Central memory CD8-positive, alpha-beta T cell (primary cell): Measurements from ENCODE around the gene NANOS3.

Experiments
- ATAC-seq: fragments of 150-1000 bp; cut with Tn5 transposase; replicated peaks from 2 replicates; pipeline ENCODE4 v1.10.0; 2022; ENCODE audit warnings: mild to moderate bottlenecking, moderate FRiP score, moderate number of reproducible peaks; ENCODE audit not compliant: poor library complexity, severe bottlenecking; ENCODE audit errors: extremely low read depth
- DNase-seq, 2 donors: peaks; one replicate each; pipeline ENCODE4 v3.0.0; 2021; ENCODE audit warnings: low spot score in 2 of 2
- H3K27ac Mint-ChIP-seq: one replicate; pipeline ENCODE4 v1.8.0; 2022; ENCODE audit warnings: low read depth, mild to moderate bottlenecking, moderate library complexity, mixed read lengths
- H3K27me3 Mint-ChIP-seq: one replicate; pipeline ENCODE4 v1.8.0; 2022; ENCODE audit warnings: mixed read lengths
- H3K36me3 Mint-ChIP-seq: one replicate; pipeline ENCODE4 v1.8.0; 2022; ENCODE audit warnings: mild to moderate bottlenecking, moderate library complexity, mixed read lengths; ENCODE audit not compliant: insufficient read depth
- H3K4me1 Mint-ChIP-seq: one replicate; pipeline ENCODE4 v1.8.0; 2022; ENCODE audit warnings: mixed read lengths
- H3K4me3 Mint-ChIP-seq: one replicate; pipeline ENCODE4 v1.8.0; 2022; ENCODE audit warnings: mild to moderate bottlenecking, moderate library complexity, mixed read lengths
- H3K9me3 Mint-ChIP-seq: one replicate; pipeline ENCODE4 v1.8.0; 2022; ENCODE audit warnings: mixed read lengths

The NANOS3 gene

DNA sequence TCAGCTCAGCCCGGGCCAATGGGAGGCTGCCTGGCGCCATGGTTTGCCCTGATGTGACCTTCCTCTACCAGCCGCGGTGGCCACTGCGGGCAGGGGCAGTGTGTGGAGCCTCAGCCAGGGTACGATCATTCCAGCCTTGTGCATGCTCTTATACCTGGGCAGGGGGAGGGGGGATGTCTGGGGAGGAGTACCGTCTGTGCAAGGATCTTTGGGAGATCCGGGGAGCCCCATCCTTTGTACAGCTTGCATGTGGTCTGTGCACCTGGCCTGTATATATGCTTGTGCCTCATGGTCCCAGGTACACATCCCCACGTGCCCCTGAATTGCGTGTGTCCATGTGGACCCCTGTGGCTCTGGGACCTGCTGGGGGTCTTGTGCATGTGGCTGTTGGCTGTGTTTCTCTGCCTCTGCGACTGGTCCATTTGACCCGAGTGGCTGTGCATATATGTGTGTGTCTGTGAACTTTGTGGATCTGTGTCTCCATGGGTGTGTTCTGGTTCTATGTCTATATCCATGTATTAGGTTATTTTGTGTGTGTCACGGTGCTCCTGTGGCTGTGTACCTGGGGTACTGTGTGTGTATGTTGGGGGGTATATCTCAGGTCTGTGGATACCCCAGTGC, 12.8 kb upstream of the NANOS3 start:
- H3K27me3 Mint-ChIP-seq = peaks cover 51% of the 10 kb centered on the region
- ATAC-seq = no peak
- H3K36me3 Mint-ChIP-seq = peaks cover 20% of the 10 kb centered on the region

DNA sequence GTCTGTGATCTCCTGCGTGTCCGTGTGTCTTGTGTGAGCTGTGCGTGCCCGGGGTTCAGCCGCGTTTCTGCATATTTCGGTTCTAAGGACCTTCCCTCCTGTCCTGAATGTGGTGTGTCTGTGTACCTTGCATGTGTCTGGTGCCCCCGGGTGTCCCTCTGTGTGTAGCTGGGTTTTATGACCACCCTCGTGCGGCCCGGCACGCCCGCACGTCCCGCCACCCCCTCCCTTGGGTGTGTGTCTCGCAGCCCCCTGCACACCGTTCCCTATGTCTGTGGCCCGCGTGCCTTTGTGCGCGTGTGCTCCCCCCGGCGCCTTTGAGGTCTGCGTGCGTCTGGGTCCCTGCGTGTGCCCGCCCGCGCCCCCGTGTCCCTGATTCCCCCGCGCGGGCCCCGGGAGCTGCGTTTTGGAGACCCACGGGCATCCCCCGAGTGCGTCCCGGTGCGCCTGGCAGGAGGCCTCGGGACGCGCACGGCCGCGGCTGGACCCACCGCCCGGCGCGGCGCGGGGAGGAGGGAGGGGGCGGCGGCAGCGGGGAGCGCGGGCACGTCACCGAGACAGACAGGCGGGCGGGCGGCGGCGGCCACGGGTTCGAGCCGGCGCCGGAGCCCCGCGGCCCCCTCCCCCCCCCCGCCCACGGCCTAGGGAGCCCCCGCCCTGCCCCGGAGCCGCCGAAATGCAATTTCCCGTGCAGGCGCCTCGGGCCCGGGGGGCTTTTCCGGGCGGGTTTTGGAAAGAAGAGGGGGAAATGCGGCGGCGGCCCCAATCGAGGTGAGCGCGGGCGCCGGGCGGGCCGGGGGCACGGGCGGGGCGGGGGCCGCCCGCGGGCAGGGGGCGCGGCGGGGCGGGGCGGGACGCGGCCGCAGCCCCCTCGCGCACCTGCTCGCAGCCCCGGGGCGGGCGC, 12.0 kb upstream of the NANOS3 start:
- peaks cover 50% of the 10 kb centered on the region for H3K4me1 Mint-ChIP-seq
- no peak for DNase-seq
- no peaks in the 10 kb centered on the region for H3K9me3 Mint-ChIP-seq
- peak overlapping the region; percentile 70 for H3K4me3 Mint-ChIP-seq
- H3K27ac Mint-ChIP-seq = peak overlapping the region; percentile 11
- H3K27me3 Mint-ChIP-seq = peaks cover 59% of the 10 kb centered on the region
- H3K36me3 Mint-ChIP-seq = peaks cover 20% of the 10 kb centered on the region
- ATAC-seq = no peak

More for the DNA sequence above, 12.8 kb upstream of the NANOS3 start:
- Mint-ChIP-seq H3K27ac (peak overlapping the region; percentile 11), H3K9me3 (no peaks in the 10 kb centered on the region), H3K4me3 (peak overlapping the region; percentile 70), H3K4me1 (peaks cover 50% of the 10 kb centered on the region)
- no peak for DNase-seq

DNA sequence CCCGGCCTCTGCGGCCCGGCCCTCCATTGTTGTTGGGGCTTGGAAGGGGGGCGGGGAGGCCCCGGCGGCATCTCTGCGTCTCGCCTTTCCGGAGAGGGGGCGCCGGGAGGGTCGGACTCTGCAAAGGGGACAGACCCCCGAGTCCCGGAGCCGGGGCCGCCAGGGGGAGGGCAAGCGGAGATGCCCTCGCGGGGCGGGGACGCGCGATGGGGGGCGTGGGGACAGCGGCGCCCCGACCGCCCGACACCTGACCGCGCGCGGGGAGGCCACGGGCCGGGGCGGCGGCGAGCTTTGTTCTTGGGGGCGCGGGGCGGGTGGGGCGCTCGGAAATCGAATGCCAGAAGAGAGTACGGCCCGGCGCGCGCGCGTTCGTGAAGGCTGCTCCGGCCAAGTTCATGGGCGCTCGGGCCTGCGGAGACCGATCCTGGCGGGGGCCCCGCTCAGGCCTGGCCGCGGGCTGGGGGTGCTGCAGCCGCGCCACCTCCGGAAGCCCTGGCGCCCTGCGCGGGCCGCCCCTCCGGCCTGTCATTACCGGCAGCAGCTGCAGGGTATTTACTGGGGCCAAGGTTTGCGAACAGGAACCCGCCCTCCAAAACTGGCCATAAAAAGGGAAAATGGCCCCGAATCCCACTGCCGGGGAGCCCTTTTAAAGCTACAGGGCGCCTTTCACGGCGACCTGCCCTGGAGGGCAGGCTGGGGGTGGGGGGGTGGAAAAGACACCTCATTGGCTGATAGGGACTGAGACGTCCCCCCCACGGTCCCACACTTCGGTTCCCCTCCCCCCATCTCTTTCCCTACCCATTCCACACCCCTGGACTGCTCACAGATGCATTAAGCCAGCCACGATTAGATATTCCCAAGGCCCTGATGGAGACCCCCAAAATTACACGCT, 11.1 kb upstream of the NANOS3 start:
- no peak overlapping the region for H3K27ac Mint-ChIP-seq
- peaks cover 18% of the 10 kb centered on the region for H3K36me3 Mint-ChIP-seq
- peaks cover 47% of the 10 kb centered on the region for H3K4me1 Mint-ChIP-seq
- peaks cover 67% of the 10 kb centered on the region for H3K27me3 Mint-ChIP-seq
- ATAC-seq (no peak), DNase-seq (no peak)
- peak overlapping the region; percentile 70 for H3K4me3 Mint-ChIP-seq
- no peaks in the 10 kb centered on the region for H3K9me3 Mint-ChIP-seq

DNA sequence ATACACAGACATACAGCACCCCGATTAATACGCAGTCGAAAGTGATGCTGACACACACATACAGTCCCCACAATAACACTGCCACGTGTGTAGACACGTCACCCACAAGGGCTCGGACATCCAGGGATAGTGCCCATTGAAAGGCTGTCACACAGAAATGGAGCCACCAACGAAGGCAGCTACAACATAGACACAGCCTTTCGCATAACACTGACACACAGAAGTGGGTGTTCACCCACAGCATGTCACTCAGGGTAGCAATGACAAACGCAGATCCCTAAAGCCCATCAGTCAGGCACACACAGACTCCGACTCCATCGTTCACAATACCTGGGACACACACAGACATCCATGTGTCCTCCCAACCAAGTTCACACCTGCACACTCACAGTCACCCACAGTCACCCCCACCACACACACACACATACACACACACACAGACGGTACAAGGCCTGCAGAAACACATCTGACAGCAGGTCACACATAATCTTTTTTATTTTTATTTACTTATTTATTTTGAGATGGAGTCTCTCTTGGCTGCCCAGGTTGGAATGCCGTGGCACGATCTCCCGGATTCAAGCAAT, 10.4 kb upstream of the NANOS3 start:
- peak overlapping the region; percentile 62 for H3K4me3 Mint-ChIP-seq
- H3K9me3 Mint-ChIP-seq = no peaks in the 10 kb centered on the region
- peaks cover 18% of the 10 kb centered on the region for H3K36me3 Mint-ChIP-seq
- DNase-seq = no peak
- H3K4me1 Mint-ChIP-seq = peaks cover 39% of the 10 kb centered on the region
- ATAC-seq = no peak
- H3K27me3 Mint-ChIP-seq = peaks cover 74% of the 10 kb centered on the region
- no peak overlapping the region for H3K27ac Mint-ChIP-seq

DNA sequence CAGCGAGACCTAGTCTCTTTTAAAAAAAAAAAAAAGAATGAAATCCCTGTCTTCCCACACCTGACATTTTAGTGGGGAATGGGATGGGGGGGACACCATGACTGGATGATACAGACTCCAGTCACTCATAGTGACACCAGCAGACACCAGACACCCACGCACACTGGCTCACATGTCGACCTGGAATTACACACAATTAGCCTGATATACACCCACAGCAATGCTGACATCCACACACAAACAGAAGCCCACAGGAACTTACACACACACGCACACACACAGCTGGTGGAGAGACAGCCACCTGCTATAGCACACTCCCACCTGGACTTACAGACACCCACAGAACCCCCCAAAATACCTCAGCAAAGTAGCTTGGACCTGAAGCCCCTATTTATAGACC, 8.3 kb upstream of the NANOS3 start:
- DNase-seq (no peak), ATAC-seq (no peak)
- Mint-ChIP-seq H3K4me3 (no peak overlapping the region), H3K9me3 (no peaks in the 10 kb centered on the region), H3K27me3 (peaks cover 81% of the 10 kb centered on the region), H3K4me1 (peaks cover 35% of the 10 kb centered on the region), H3K27ac (no peak overlapping the region), H3K36me3 (peaks cover 7% of the 10 kb centered on the region)

DNA sequence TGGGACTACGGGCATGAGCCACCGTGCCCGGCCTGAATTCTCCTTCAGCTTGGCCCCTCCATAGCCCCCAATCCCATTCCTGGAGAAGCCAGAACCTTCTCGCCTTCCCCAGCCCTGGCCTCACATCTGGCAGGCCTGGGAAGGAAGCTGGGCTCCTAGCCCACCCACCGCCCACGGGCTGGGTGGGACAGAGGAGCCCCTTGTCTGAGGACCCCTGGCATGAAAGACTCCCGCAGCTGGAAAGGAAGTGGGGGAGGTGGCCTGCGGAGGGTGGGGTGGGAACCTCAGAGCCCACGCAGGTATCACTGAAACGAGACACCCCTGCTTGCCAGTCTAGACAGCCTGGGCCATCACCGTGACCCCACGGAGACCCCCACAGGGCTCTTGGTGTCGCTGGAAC, 7.7 kb upstream of the NANOS3 start:
- no peak for ATAC-seq
- Mint-ChIP-seq H3K9me3 (no peaks in the 10 kb centered on the region), H3K36me3 (peaks cover 5% of the 10 kb centered on the region), H3K27ac (no peak overlapping the region), H3K4me3 (no peak overlapping the region), H3K27me3 (peaks cover 75% of the 10 kb centered on the region), H3K4me1 (peaks cover 29% of the 10 kb centered on the region)
- DNase-seq = no peak

DNA sequence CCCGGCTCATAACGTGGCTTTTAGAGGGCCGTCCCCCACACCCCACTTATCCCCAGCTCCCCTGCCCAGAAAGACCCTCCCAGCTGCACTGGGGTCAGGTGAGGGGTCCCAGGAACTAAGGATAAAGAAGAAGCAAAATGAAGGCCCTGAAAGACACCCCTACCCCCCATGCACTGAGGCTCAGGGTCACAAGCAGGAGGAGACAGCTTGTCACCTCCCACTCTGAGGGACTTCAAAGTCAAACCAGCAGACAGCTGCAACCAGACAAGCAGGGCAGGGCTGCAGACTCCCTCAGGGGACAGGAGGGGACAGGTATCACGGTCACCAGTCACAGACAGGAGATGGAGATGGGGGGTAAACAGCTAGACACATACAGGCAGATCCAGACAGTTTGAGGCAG, 6.1 kb upstream of the NANOS3 start:
- Mint-ChIP-seq H3K27me3 (peaks cover 68% of the 10 kb centered on the region), H3K4me1 (peaks cover 23% of the 10 kb centered on the region), H3K27ac (no peak overlapping the region), H3K36me3 (peaks cover 2% of the 10 kb centered on the region), H3K4me3 (no peak overlapping the region), H3K9me3 (no peaks in the 10 kb centered on the region)
- ATAC-seq = no peak
- DNase-seq = no peak

DNA sequence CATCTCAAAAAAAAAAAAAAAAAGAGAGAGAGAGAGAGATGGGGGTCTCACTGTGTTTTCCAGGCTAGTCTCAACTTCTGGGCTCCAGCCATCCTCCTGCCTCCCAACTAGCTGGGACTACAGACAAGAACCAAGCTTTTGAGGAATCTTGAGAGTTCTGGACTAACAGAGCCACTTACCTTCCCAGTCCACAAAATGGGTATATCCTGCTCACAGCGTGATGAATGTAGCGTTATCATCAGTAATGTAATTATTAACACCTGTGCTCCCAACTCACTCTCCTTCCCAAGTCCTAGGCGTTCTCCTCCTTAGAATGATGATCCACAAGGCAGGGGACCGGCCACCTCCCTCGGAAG, 4.6 kb upstream of the NANOS3 start:
- Mint-ChIP-seq H3K36me3 (peaks cover 2% of the 10 kb centered on the region), H3K4me1 (peaks cover 17% of the 10 kb centered on the region), H3K4me3 (peak overlapping the region; percentile 48), H3K27ac (no peak overlapping the region), H3K9me3 (no peaks in the 10 kb centered on the region), H3K27me3 (peaks cover 53% of the 10 kb centered on the region)
- no peak for DNase-seq
- ATAC-seq = no peak

DNA sequence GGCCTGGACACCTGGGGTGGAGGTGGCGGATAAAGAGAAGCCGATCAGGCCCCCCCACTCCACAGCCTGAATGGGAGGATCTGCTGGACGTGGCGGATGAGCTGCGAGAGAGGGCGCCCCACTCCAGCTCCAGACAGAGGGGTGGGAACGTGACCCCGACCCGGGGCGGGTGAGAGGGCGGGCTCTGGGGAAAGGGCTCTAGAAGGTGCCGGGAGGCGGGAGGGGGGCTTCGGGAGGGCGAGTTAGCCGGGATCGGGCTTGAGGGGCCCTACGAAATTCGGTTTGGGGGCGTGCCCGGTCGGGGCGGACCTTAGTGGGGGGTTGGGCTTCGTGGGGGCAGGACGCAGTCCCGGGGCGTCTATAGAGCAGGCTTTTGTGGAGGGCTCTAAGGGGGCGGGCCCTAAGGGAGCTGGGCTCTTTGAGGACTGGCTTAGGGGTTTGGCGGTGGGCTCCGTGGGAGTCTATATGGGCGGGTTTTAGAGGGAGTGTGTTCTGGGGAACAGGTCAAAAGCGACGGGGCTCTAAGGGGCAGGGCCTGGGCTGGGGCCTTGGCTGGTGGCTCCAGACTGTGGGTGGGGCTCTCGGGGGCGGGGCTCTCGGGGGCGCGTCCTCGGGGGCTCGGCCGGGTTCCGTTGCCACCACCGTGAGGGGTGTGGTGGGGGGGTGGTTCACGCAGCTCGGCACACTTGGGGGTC, 4.1 kb upstream of the NANOS3 start:
- Mint-ChIP-seq H3K9me3 (no peaks in the 10 kb centered on the region), H3K27ac (no peak overlapping the region), H3K4me1 (peaks cover 17% of the 10 kb centered on the region), H3K4me3 (peak overlapping the region; percentile 48), H3K36me3 (peaks cover 2% of the 10 kb centered on the region), H3K27me3 (peaks cover 48% of the 10 kb centered on the region)
- ATAC-seq = peak; percentile 58
- DNase-seq = no peak

DNA sequence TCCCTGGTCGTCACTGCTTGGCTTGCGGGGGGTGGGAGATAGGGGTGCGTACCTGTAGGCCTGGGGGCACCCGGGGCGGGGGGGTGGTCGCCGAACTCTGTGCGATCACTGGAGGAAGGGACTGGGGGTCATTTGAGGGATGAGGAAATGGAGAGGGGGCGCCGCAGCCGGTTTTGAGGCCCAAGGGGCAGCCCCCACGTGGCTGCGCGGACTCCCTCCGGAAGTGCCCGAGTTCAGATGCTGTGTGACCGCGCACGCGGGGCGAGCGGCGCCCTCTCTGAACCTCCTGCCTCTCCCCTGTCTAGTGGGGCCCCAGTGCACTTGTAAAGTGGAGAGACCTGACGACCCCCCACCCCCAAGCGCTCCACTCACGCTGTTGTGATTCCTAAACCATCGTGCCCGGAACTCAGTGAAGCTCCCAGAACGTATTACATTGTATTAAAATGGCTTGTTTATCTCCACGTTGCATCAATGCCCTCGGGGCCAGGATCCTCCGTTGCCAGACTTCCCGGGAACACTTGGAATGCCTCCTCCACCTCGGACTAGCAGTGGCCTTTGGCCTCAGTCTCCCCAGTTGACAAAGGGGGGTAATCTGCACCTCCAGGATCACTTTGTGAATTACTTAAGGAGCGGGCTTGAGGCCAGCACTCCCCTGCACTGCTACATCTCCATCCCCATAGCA, 3.0 kb upstream of the NANOS3 start:
- peaks cover 37% of the 10 kb centered on the region for H3K27me3 Mint-ChIP-seq
- ATAC-seq (no peak), DNase-seq (no peak)
- no peaks in the 10 kb centered on the region for H3K9me3 Mint-ChIP-seq
- no peak overlapping the region for H3K27ac Mint-ChIP-seq
- H3K4me1 Mint-ChIP-seq = peaks cover 12% of the 10 kb centered on the region
- H3K36me3 Mint-ChIP-seq = peaks cover 2% of the 10 kb centered on the region
- H3K4me3 Mint-ChIP-seq = no peak overlapping the region

DNA sequence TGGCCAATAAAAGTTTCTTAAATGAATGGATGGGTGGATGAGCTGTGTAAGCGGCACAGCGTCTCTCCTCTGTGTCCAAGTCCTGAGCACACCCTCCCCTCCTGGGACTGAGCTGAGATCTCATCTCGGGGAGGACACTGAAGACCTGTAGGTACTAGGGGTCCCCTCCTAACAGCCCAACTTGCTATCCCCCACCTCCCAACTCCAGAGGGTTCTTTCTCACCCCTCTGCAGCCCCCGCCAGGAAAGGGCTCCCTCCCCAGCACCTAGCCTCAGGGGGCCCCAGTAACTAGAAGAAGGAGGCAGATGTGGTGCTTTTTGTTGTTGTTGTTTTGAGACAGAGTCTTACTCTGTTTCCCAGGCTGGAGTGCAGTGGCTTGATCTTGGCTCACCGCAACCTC, 1.1 kb upstream of the NANOS3 start:
- Mint-ChIP-seq H3K4me1 (peaks cover 20% of the 10 kb centered on the region), H3K9me3 (no peaks in the 10 kb centered on the region), H3K27me3 (peaks cover 19% of the 10 kb centered on the region), H3K4me3 (no peak overlapping the region), H3K36me3 (no peaks in the 10 kb centered on the region), H3K27ac (no peak overlapping the region)
- ATAC-seq = no peak
- no peak for DNase-seq
